ENCODE results near the gene PCDHA1.

The PCDHA1 gene

GRCh38 chr5:140996060-140996459 is 210.1 kb downstream of the PCDHA1 start:
- DNase-seq = no peak

DNA sequence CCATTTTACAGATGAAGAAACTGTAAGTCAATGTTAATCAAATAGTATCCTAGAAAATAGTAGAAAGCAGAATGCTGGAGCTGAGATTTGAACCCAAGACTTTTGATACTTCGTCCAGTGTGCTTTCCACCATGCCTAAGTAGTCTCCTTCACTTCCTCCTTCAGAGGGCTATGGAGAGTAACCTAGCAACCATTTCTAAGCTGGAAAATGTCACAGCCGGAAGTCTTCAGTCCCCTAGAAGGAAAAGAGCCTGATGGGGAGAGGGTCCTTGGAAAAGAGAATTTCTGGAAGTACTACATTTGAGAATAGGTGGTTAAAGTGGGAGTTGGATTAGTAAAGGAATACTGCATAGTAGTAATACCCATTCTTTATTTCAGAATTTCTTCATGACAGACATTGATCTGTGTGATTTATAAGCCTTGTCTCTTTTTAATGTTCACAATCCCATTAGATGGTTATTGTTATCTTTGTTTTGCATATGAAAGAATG is 213.0 kb downstream of the PCDHA1 start:
- DNase-seq = no peak

GRCh38 chr5:141001446-141001843 is 215.5 kb downstream of the PCDHA1 start:
- DNase-seq = no peak

DNA sequence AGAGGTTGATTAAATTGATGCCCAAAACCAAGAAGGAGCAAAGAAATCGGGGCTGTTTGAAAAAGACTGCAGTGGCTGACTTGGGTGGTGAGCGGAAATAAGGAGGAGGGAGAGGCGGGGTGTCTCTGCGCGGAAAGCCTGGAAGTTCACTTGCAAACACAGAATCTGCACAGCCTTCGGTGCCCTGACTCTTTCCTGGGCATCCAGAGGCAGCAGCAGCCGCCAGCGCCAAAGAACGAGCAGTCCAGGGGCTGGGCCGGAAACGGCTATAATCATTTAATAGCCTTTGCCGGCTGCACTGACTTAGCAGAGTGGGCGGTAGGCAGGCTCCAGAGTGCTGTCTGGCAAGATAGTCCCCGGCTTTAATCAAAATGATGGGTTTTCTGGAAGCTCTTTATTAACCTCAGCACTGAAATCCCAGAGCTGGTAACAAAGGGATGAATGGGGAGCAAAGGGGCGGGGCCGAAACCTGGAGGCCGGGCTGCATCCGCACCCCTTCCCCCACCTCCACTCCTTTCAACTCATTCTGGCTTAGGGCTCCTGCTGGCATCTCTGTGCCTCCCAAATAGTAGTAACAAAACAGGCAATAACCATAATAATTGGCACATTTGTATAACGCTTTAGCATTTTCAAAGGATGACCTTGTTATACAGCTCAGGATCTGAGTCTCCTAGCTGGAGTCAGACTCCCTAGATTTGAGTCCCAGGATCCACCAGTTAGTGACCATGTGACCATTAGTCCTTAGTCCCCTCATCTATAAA is 216.1 kb downstream of the PCDHA1 start:
- no peak for DNase-seq

DNA sequence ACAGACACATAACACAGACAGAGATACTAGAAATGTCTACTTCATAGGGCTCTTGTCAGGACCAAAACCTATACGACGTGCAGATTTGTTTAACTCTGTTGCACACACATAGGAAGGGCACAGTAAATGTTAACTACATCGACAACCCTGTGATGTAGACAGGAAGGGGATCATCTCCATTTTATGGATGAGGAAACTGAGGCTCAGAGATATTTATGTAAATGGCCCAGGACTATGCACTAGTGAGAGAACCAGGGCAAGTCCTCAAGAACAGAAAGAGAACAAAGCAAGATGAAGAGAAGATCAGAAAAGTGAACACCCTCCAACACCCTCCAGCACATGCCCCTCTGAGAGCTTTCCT is 216.6 kb downstream of the PCDHA1 start:
- no peak for DNase-seq

- DNase-seq = no peak
These were observed 217.1 kb downstream of the PCDHA1 start for GRCh38 chr5:141003031-141003430.

DNA sequence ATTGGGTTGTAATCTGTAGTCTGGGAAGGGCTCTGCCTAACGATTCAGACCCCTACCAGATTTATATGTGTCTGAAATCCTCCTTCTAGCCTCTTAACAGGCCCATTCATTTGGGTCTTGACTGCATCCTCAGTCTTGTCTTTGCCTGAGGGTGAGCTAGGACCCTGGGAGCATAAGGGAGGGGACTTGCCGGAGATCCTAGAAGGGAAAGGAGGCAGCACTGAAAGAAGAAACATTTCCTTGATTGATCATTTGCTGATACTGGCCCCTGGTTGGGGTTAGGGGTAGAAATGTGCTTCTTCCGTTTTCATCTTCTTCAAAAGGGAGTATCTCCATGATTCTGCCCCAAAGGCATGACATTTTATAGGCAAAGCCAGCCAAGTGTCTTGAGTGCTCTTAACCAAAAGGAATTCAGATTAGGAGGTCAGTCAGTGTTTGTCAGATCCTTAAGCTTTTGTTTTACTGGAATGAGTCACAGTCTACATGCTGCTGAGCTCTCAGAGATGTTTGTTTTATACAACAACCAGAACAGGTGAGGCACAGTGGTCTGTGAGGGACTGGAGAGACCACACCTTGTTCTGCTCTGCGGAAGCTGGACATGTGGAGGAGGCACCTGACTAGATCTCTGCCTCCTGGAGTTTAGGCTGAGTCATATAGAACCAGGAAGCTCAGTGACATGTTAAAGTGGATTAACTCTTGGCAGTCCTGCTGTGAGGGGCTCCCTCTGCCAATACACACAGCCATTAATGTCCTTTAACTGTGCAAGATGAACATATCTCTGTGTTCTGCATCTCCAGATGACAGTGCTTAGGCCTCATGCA is 218.1 kb downstream of the PCDHA1 start:
- no peak for DNase-seq

- no peak for DNase-seq
These were observed 221.9 kb downstream of the PCDHA1 start for GRCh38 chr5:141007791-141008190.

- no peak for DNase-seq
These were observed 224.3 kb downstream of the PCDHA1 start for GRCh38 chr5:141010047-141010793.

DNA sequence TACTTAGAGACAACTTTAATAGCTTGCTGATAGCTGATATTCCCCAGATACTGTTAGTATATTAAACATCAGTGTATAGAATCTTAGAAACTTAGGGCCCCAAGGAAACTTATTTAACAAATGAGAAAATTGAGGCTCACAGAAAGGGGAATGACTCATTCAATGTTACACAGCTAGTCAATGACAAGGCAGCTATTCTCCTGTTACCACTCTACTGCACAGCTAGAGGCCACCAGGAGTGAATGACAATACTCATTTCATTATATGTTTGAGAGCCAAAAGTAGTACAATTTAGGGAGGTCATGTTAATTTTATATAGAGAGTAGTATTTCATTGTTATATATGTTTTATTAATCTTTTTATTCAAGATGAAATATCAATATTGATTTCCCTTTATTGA is 232.0 kb downstream of the PCDHA1 start:
- DNase-seq = no peak

GRCh38 chr5:141022384-141022783 is 236.4 kb downstream of the PCDHA1 start:
- DNase-seq = no peak

GRCh38 chr5:141031006-141031405 is 245.1 kb downstream of the PCDHA1 start:
- no peak for DNase-seq

DNA sequence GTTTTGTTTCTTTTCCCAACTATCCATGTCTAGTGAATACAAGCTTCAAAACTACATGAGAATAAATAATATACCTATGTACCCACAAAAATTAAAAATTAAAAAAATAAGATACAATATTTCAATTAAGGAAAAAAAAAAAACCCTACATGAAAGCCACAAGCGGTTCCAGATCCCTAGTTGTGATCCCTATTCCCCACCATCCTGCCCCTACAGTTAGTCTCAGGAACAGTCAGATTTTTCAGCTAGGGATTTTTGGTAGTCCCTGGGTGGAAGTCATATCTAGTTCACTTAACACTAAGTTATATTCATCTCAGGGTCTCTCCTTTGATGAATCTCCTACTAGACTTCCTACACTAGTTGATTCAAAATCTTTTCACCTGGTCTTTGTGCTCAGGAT is 246.7 kb downstream of the PCDHA1 start:
- DNase-seq = no peak

- DNase-seq = no peak
These were observed 253.1 kb downstream of the PCDHA1 start for GRCh38 chr5:141039061-141039460.

GRCh38 chr5:141039517-141039916 is 253.6 kb downstream of the PCDHA1 start:
- DNase-seq = no peak

GRCh38 chr5:141040093-141040770 is 254.3 kb downstream of the PCDHA1 start:
- no peak for DNase-seq

DNA sequence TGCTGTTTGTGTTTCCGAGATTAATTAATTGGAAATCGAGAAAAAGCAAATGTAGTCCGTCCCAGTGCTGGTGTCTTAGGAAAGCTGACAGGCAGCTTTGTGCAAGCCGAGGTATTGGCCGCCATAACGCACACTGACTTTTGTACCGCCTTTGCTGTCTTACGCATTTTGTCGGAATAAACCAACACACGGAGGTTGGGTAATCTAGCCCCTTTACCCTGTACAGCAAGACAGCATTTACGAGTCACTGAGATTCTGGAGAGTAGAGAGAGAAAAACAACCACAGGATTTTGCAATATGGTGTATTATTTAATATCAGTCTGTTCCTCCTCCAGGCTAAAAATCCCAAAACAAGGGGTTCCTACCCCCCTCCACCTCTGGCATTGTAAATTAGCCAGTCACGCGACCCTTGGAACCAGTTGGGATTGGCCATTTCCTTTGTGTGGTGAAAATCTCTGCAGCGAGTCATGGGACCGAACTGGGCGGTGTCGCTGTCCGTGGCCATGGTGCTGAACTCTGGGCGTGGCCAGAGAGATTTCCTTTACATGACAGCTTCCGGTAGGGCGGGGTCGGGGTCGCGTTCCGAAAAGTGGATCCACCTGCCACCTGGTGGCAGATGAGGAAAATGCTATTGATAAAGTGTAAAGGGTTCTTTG is 255.0 kb downstream of the PCDHA1 start:
- DNase-seq = peak; percentile 22

- DNase-seq = no peak
These were observed 255.5 kb downstream of the PCDHA1 start for GRCh38 chr5:141041427-141041785.

DNA sequence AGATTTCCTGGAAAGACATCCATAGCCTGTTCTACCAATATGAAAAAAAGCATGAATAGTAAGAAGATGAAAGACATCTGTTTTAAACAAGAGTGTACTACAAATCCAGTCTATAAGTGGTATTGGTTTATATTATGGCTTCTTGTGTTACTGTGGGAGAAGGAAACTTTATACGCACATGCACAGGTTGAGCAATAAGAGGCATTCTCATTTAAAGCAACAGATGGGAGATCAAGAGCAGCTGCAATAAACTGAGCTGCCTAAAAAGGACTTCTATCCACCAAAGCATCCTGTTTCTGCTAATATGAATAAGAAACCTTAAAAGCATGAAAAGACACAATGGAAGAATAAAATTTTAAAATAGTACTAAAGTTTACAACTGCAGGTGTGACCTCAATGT is 256.6 kb downstream of the PCDHA1 start:
- DNase-seq = no peak

GRCh38 chr5:141050622-141051520 is 264.9 kb downstream of the PCDHA1 start, which contains the start of gene PCDHB1:
Gene PCDHB1 (plus strand): TSS chr5:141051374. CDS start chr5:141051471, 97 bp downstream.
- DNase-seq = no peak

DNA sequence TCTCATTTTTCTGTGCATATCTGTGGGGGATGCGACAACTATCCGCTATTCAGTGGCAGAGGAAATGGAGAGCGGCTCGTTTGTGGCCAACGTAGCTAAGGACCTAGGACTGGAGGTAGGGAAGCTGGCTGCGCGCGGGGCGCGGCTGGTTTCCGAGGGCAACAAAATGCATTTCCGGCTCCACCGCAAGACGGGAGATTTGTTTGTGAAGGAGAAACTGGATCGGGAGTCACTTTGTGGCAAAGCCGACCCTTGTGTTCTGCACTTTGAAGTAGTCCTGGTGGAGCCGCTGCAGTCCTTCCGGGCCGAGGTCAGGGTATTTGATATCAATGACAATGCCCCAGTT is 265.6 kb downstream of the PCDHA1 start:
- no peak for DNase-seq

Measured in activated gamma-delta T cell treated with Interleukin-2 at 50 U/mL for 16 hours (primary cell).